HG02759 (cell line): ENCODE data around the gene CNTN5.
"Not testable (repeated sequence)": the region's sequence is repeated elsewhere in the genome, so short reads cannot be mapped to it uniquely, and the experiment has no call there.

ENCODE experiments used
- ATAC-seq: cut with Tn5 transposase; IDR thresholded peaks from one replicate; pipeline ENCODE4 v1.9.1; 2021; ENCODE audit warnings: mild to moderate bottlenecking, moderate library complexity; ENCODE audit not compliant: unreplicated experiment

The CNTN5 gene

DNA sequence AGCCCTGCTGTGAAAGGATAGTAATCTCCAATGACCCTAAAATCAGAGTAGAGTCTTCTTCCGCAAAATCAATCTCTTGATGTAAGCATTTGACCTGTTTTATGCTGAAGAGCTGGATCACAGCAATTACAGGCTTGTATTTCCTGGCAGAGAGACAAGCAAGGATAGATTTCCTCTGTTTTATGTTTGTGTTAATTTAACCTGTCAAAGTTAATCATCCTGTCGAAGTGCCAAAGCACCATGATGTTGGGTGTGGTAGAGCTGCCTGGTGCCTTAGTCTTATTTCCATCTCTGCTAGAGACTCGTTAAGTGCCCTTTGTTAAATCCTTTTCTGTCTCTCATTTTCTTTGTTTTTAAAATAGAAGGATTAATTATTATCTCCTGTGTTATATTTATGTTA is 248.1 kb downstream of the CNTN5 start:
- no peak for ATAC-seq

- no peak for ATAC-seq
These were observed 250.8 kb downstream of the CNTN5 start for GRCh38 chr11:99271527-99271926.

GRCh38 chr11:99275521-99275920 is 254.8 kb downstream of the CNTN5 start:
- ATAC-seq, result no peak

GRCh38 chr11:99277281-99277680 is 256.5 kb downstream of the CNTN5 start:
- ATAC-seq, result no peak

GRCh38 chr11:99279266-99279665 is 258.5 kb downstream of the CNTN5 start:
- no peak for ATAC-seq

DNA sequence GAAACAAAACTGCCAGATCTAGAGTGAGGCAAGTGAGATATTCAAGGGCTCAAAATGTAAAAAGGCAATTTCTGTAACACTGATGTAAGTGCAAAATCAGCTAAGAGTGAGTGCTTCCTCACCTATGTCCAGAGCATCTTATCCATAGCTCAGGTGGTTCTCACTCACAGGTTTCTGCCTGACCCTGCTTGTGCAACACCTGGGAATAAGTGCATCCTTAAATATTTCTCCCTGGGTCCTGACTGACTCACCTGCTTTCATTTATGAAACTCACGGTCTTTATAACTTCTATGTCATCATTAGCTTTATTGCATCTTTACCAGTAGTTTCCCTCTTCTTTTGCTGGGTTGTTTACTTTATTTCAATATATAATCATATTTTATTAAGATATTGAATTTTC is 260.6 kb downstream of the CNTN5 start:
- no peak for ATAC-seq

- ATAC-seq, result not testable (repeated sequence)
These were observed 277.2 kb downstream of the CNTN5 start for GRCh38 chr11:99297925-99298324.

GRCh38 chr11:99307510-99308088 is 286.9 kb downstream of the CNTN5 start:
- ATAC-seq, result no peak

- ATAC-seq, result no peak
These were observed 291.1 kb downstream of the CNTN5 start for GRCh38 chr11:99311870-99312269.

- ATAC-seq, result no peak
These were observed 296.2 kb downstream of the CNTN5 start for GRCh38 chr11:99316776-99317520.

DNA sequence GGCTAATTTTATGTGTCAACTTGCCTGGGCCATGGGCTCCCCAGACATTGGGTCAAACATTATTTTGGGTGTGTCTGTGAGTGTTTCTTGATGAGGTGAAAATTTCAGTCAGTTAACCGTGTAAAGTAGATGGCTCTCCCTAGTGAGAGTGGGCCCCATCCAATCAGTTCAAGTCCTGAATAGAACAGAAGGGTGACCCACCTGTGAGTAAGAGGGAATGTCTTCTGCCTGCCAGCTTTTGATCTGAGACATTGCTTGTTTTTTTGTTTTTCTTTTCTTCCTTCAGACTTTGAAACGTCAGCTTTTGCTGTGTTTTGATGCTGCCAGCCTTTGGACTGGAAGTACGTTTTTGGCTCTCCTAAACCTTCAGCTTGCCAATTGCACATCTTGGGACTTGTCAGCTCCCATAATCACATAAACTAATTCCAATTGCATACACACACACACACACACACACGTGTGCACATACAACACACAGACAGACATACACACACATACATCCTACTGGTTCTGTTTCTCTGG is 300.1 kb downstream of the CNTN5 start:
- ATAC-seq, result no peak

GRCh38 chr11:99325847-99326246 is 305.1 kb downstream of the CNTN5 start:
- ATAC-seq, result no peak

GRCh38 chr11:99327066-99327465 is 306.3 kb downstream of the CNTN5 start:
- ATAC-seq, result no peak

DNA sequence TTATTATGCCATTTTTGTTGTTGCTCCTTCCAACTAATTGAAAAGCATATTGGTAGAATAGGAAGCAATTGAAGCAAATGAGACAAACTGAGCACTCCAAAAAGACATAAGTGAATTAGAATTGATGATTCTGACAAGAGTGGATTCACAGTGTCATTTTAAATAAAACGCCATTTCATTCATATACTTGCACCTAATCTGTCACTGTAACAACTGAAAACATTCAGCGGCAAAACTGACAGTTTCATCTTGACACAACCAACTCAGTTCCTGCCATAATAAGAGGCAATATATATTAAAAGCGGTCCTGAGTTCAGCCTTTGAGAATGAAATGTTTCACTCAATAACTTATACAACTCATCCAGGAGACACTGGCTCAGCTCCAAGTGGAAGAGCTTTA is 306.8 kb downstream of the CNTN5 start:
- no peak for ATAC-seq

DNA sequence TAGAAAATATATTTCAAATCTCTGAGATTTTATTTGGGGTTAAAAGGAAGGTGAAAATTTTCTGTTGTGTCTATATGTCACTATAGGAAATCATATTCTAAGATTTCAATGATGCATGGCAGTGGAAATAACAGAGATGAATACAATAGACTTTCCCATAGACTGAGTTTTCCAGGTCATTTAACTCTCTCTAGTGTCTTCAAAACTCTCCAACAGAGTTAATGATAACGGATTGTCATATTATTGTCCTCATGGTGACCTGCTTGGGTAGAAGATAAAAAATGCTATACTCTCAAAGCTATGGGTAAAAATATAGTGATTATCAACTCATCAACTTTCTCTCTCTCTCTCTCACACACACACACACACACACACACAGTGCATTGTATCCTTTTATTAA is 312.9 kb downstream of the CNTN5 start:
- ATAC-seq, result no peak

- no peak for ATAC-seq
These were observed 322.4 kb downstream of the CNTN5 start for GRCh38 chr11:99343117-99343516.

GRCh38 chr11:99349151-99349673 is 328.5 kb downstream of the CNTN5 start:
- no peak for ATAC-seq

DNA sequence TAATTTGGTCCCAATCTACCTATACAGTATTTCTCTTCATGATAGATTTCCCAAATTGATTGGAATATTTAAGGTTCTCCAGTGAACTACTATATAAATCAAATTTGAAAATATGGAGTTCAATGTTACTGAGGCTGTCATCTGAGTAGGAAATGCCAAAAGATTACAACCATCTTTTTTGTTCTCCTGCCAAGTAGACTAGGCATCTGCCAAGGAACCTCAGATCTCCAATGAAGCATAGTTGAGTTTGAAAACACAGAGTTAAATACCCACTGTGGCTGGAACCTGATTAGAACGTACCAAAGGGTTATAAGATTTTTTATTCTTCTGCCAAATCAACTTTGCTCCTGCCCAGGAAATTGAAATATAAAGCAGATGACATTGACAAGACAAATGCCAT is 330.9 kb downstream of the CNTN5 start:
- ATAC-seq, result no peak

- ATAC-seq, result no peak
These were observed 331.9 kb downstream of the CNTN5 start for GRCh38 chr11:99352642-99353041.

DNA sequence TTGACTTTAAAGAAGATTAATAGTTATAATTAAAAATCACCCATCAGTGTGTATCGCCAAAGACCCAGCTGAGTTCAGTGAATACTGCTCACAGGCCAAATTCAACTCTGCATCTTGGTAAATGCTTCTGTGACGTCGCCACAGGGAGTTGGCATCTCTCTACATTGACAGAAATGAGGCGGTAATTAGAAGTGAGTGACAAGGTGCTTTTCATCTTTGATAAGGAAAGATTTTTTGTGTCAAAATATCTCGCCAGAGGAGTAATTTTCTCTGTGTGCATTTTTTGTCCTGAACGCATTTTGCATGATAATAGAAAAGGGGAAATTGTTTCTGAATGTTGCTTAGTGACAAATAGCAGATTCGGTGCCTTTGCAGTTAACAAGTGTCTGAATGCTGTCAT is 345.8 kb downstream of the CNTN5 start:
- ATAC-seq, result no peak

GRCh38 chr11:99368583-99368982 is 347.8 kb downstream of the CNTN5 start:
- no peak for ATAC-seq

- no peak for ATAC-seq
These were observed 349.9 kb downstream of the CNTN5 start for GRCh38 chr11:99370549-99371216.
